NCI-H1417 (cell line): Measurements from ENCODE around the gene ADORA2A.
A peak's percentile ranks its signal among the peaks of the same experiment; 100 is the strongest.

ENCODE experiments used
- DNase-seq, 3 experiments: peaks; one replicate each; lab custom pipeline; 2025; lab: John Stamatoyannopoulos, UW

The ADORA2A gene

GRCh38 chr22:24427500-24428164 lies at the start of gene ADORA2A:
TSS of gene ADORA2A (plus strand) at chr22:24427599. CDS start at chr22:24433405, 5,806 bp downstream.
- no peak for DNase-seq

GRCh38 chr22:24379536-24379935 lies 47.9 kb upstream of the ADORA2A start:
- DNase-seq, result no peak

GRCh38 chr22:24380220-24380904 lies 47.0 kb upstream of the ADORA2A start:
- DNase-seq, result peak; percentile 4 to 89 (median 51)

GRCh38 chr22:24380905-24381230 lies 46.5 kb upstream of the ADORA2A start:
- DNase-seq, result no peak

GRCh38 chr22:24383061-24383460 lies 44.3 kb upstream of the ADORA2A start:
- no peak for DNase-seq

GRCh38 chr22:24384131-24384530 lies 43.3 kb upstream of the ADORA2A start:
- DNase-seq, result no peak

GRCh38 chr22:24386937-24387471 lies 40.4 kb upstream of the ADORA2A start:
- DNase-seq, result no peak

- DNase-seq, result no peak
These were observed 37.7 kb upstream of the ADORA2A start for GRCh38 chr22:24389680-24390079.

GRCh38 chr22:24390156-24390555 lies 37.2 kb upstream of the ADORA2A start:
- DNase-seq, result no peak

GRCh38 chr22:24390576-24390975 lies 36.8 kb upstream of the ADORA2A start:
- DNase-seq, result no peak

GRCh38 chr22:24391836-24392217 lies 35.6 kb upstream of the ADORA2A start:
- DNase-seq, result no peak

- DNase-seq, result peak in 2 of 3 experiments; percentile 9 to 56
These were observed 35.0 kb upstream of the ADORA2A start for GRCh38 chr22:24392218-24392931.

GRCh38 chr22:24393012-24393559 lies 34.3 kb upstream of the ADORA2A start:
- no peak for DNase-seq

- DNase-seq, result no peak
These were observed 33.6 kb upstream of the ADORA2A start for GRCh38 chr22:24393848-24394247.

GRCh38 chr22:24394254-24394653 lies 33.1 kb upstream of the ADORA2A start:
- no peak for DNase-seq

- no peak for DNase-seq
These were observed 29.0 kb upstream of the ADORA2A start for GRCh38 chr22:24398409-24398808.

- DNase-seq, result no peak
These were observed 27.2 kb upstream of the ADORA2A start for GRCh38 chr22:24400034-24400725.

GRCh38 chr22:24400726-24401596 lies 26.4 kb upstream of the ADORA2A start:
- no peak for DNase-seq

GRCh38 chr22:24401931-24402367 lies 25.4 kb upstream of the ADORA2A start:
- DNase-seq, result no peak

- DNase-seq, result peak in 2 of 3 experiments; percentile 10 to 57
These were observed 24.8 kb upstream of the ADORA2A start for GRCh38 chr22:24402460-24403192.
